NOMO-1 treated with dmso at 0.1 percent for 144 hours (cell line): ENCODE data around the gene LIN9.

Experiments
- DNase-seq: peaks from one replicate; lab custom pipeline; 2025; ENCODE audit not compliant: unreplicated experiment; lab: John Stamatoyannopoulos, UW

Gene LIN9

GRCh38 chr1:226322986-226323385, 14.0 kb upstream of the LIN9 start:
- no peak for DNase-seq

DNA sequence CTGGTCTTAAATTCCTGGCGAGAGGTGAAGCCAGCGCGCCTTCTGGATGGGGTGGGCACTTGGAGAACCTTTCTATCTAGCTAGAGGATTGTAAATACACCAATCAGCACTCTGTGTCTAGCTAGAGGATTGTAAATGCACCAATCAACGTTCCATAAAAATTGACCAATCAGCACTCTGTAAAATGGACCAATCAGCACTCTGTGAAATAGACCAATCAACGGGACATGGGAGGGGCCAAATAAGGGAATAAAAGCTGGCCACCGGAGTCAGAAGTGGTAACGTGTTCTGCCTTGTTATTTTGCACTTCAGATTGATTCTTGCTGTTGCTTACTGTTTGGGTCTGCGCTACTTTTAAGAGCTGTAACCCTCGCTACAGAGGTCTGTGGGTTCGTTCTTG, 12.0 kb upstream of the LIN9 start:
- DNase-seq = no peak

DNA sequence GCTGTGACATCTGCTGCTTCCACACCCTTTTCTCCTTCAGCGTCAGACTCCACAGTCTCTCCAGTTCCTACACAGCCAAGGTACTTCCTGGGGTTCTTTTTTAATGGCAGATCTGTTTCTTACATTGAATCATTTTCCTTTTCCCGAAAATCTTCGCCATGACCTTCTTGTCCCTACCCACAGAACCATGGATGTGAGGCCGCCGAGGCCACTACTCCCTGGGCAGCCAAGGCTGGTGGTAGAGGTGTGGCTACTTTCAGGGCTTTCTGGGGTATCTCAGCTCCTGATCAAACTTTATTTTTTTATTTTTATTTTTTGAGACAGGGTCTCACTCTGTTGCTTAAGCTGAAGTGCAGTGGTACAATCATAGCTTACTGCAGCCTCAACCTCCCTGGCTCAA, 9.5 kb upstream of the LIN9 start:
- DNase-seq = no peak

DNA sequence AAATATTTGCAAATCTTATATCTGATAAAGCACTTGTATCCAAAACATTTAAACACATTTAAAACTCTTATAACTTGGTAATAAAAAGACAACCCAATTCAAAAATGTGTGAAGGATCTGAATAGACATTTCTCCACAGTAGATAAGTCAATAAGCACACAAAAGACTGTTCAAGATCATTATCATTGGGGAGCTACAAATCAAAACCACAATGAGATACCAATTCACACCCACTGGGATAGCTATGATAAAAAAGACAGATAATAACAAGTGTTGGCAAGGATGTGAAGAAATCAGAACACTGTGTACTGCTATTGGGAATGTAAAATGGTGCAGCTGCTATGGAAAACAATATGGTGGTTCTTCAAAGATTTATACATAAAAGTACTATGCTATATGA, 5.1 kb upstream of the LIN9 start:
- no peak for DNase-seq

DNA sequence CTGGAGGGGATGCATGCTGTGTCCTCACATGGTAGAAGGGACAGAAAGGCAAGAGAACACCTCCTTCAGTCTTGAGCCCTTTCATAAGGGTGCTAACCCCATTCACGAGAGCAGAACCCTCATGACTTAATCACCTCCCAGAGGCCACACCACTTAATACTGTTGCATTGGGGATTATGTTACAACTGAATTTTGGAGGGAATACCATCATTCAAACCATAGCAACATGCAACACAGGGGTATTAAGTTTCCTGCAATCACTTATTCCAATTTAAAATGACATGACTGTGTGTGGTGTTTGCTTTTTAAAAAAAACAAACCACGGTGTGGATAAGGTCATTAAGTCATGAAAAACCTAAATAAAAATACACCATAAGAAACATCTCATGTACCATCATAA, 3.1 kb upstream of the LIN9 start:
- DNase-seq = no peak

- DNase-seq = no peak
Observed at GRCh38 chr1:226311376-226311775, 2.4 kb upstream of the LIN9 start.

DNA sequence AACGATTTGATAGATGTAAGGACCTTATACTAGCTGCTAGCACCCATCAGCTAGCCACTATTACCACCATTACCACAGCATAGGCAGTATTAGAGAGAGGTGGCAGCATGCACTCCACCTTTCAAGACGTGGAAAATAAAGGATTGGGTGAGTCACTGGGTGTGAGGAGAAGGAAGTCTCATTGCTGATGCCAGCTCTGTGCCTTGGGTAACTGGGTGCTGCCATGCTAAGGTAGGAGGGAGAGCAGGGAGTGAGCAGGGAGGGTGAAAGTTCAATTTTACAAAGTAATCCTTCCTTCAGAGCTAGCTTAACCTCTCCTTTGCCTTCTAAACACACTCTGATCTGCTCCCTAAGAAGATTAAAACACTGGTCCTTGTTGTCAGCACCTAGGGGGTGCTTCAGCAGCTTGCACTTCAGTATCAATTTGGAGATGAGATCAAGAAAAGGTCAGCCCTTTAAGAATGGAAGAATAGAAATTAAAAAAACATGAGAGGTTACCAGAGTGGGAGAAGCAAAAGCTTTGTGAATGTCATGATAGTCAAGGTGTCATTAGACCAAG, 1.8 kb upstream of the LIN9 start:
- no peak for DNase-seq

DNA sequence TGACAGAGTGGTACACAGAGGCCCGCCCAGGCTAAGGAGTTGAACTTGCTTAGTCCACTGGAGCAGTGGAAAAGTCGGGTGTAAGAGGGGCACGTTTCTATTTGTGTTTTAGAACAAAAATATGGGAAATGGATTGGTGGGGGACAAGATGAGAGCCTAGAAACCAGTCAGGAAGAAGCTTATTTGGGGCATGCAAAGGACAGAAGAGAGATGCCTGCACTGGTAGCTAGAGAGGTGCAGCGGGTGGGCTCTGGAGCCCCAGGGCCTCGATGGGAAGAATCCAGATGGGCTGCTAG, 1.2 kb upstream of the LIN9 start:
- DNase-seq = no peak

GRCh38 chr1:226309398-226310244, 657 bp upstream of the LIN9 start:
- no peak for DNase-seq

GRCh38 chr1:226308166-226308722, 720 bp downstream of the LIN9 start:
- no peak for DNase-seq

DNA sequence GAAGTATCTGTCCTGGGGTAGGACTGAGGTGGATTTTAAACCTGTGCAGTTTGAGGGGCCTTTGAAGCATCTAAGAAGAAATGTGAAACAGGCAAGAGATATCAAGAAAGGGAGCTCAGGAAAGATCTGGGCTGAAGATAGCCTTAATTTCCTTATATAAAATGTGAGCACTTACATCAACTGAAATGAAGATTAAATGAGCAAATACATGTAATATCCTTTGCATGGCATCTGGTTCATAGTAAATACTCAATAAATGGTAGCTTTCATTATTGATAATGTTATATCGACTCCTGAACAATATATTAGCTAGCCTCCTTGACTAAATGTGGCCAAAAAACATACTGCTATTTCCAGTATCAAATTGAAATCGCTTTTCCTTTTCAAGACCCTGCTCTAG, 2.5 kb downstream of the LIN9 start:
- no peak for DNase-seq

DNA sequence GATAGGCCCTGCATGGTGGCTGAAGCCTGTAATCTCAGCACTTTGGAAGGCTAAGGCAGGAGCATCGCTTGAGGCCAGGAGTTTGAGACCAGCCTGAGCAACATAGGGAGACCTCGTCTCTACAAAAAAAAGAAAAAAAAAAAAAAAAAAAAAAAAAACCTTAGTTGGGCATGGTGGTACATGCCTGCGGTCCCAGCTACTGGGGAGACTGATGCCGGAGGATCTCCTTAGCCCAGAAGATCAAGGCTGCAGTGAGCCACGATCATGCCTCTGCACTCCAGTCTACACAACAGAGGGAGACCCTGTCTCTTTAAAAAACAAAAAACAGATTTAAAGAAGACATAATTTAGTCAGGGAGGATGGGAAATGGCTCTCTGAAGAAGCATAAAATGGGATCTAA, 3.8 kb downstream of the LIN9 start:
- DNase-seq = no peak

DNA sequence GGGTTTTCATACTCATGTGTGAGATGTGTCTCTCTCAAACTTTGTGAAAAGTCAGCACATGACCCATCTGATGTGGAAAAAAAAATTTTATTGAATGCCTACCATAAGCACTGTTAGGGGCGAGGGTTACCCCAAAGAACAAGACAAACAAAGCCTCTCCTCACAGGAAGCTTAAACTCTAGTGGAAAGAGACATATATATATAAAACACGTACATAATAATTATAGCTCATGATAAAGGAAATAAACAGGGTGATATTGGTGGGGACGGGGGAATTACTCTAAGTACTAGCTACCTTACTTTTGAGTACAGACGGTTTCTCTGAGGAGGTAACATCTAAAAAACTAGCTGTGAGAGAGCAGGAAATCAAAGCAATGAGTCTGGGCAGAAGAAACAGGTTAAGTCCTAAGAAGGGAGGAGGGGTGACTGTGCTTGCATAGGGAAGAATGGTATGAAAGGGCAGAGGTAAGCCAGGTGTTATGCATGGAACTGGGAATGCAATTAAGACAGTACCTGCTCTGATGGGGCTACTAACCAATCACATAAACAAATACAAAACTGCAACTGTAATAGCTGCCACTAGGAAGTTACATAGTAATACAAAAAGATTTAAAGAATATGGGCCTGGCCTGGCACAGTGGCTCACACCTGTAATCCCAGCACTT, 4.5 kb downstream of the LIN9 start:
- DNase-seq = no peak

- no peak for DNase-seq
Observed at GRCh38 chr1:226302731-226303130, 6.2 kb downstream of the LIN9 start.

GRCh38 chr1:226296911-226297310, 12.1 kb downstream of the LIN9 start:
- DNase-seq = no peak

DNA sequence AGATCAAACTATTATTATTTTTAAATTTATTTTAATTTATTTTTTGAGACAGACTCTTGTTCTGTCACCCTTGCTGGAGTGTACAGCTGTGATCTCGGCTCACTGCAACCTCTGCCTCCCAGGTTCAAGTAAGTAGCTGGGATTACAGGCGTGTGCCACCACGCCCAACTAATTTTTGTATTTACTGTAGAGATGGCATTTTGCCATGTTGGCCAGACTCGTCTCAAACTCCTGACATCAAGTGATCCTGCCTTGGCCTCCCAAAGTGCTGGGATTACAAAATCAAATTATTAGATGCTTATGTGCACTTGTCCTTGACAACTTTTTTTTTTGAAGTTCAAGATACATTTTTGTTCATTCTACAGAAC, 15.4 kb downstream of the LIN9 start:
- DNase-seq = no peak

DNA sequence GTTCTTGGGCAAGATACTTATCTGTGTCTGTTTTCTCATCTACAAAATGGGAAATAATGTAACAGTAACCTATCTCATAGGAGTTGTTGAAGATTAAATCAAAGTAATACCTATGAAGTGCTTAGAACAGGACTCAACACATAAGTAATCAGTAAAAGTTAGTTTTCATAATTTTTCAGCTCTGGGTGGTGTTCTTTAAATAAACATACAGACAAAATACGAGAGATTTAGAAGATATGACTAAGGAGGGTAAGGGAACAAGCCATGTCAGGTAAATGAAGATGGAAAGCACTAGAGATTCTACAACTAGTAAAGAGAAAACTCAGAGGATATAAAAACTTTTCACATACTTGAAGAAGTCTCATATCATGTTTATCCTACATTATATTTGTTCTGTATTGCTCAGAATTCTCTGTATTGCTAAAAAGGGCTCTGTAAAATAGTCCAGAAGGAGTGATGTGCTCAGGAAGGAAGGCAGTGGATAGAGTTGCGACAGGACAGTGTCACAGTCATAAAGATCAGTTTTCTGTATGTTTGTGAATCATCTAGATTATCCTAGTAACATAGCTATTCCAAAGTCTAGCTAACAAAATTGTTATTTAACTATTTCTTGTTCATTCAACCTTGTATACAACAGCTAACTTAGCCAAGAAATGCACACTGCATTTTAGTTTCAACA, 16.0 kb downstream of the LIN9 start:
- no peak for DNase-seq

GRCh38 chr1:226287587-226287986, 21.4 kb downstream of the LIN9 start:
- no peak for DNase-seq

DNA sequence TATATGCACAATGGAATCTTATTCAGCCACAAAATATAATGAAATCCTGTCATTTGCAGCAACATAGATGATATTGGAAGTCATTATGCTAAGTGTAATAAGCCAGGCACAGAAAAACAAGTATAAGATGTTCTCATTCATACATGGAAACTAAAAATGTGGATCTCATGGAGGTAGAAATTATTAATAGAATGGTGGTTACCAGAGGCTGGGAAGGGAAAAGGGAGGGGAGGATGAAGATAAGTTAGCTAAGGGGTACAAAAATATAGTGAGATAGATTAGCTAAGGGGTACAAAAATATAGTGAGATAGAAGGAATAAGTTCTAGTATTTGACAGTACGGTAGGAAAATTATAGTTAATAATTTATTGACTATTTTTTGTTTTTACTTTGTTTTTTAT, 27.9 kb downstream of the LIN9 start:
- DNase-seq = no peak

DNA sequence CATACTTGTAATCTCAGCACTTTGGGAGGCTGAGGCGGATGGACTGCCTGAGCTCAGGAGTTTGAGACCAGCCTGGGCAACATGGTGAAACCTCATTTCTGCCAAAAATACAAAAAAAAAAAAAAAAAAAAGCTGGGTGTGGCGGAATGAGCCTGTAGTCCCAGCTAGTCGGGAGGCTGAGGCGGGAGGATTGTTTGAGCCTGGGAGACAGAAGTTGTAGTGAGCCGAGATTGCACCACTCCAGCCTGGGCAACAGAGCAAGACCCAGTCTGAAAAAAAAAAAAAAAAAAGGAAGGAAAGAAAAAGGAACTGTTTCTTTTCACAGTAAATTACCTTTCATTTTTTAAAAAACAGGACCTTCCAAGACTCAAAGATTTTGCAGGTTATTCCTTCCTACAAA, 29.5 kb downstream of the LIN9 start:
- DNase-seq = no peak

GRCh38 chr1:226277897-226278296, 31.1 kb downstream of the LIN9 start:
- DNase-seq = no peak

DNA sequence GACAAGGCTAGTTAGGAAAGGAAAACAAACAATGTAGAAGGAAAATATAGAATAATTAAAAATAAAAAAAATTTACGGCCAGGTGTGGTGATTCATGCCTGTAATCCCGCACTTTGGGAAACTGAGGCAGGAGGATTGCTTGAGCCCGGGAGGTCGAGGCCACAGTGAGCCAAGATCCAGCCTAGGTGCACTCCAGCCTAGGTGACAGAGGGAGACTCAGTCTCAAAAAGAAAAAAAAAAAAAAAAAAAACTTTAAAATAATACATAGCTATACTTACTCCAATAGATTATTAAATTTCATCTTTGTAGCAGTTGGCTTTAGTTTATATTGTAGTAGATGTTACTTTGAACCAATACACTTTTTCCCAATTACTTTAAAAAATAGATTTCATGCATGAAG, 32.0 kb downstream of the LIN9 start:
- DNase-seq = no peak
